Keratinocyte (primary cell): ENCODE data around the gene KLLN. TPM values are rescaled to one million over a fixed set of nuclear protein-coding genes. Genes with fewer than 3 reads are reported as not detected.

Experiments used
- DNase-seq: peaks from one replicate; pipeline ENCODE4 v3.0.0-alpha.2; 2011; ENCODE audit warnings: low read depth, missing footprints, low spot score
- FAIRE-seq: peaks from 2 replicates; lab custom pipeline; 2011; peaks lifted over from hg19 to GRCh38; lab: Jason Lieb, UNC
- H2AFZ ChIP-seq: 2 replicates; pipeline ENCODE4 v1.6.0; 2012; ENCODE audit warnings: low read length, control low read depth, inconsistent platforms; ENCODE audit not compliant: control insufficient read depth
- H3K27ac ChIP-seq: 2 replicates; pipeline ENCODE4 v1.5.1; 2011; ENCODE audit warnings: low read length; ENCODE audit not compliant: control insufficient read depth, insufficient read depth
- H3K27me3 ChIP-seq: 3 replicates; pipeline ENCODE4 v1.6.0; 2011; ENCODE audit warnings: low read length; ENCODE audit not compliant: control insufficient read depth, insufficient read depth; ENCODE audit errors: extremely low read depth
- H3K36me3 ChIP-seq, 2 experiments: 2 replicates in 1 of 2; 3 replicates in 1 of 2; pipeline ENCODE4 v1.5.1; 2011; ENCODE audit warnings: low read length in 2 of 2, mild to moderate bottlenecking in 1 of 2; ENCODE audit not compliant: control insufficient read depth in 2 of 2, insufficient read depth in 2 of 2; ENCODE audit errors: extremely low read depth in 1 of 2
- H3K4me1 ChIP-seq: 3 replicates; pipeline ENCODE4 v1.5.1; 2011; ENCODE audit warnings: low read length; ENCODE audit not compliant: control insufficient read depth, insufficient read depth; ENCODE audit errors: extremely low read depth
- H3K4me2 ChIP-seq: 3 replicates; pipeline ENCODE4 v1.6.0; 2011; ENCODE audit warnings: low read depth, low read length; ENCODE audit not compliant: control insufficient read depth, insufficient read depth; ENCODE audit errors: extremely low read depth
- H3K4me3 ChIP-seq, 3 experiments: fragments of 200-600 bp in 1 of 3; sonication (generic) in 1 of 3; 2 replicates in 2 of 3; 3 replicates in 1 of 3; pipeline ENCODE4 v1.5.1; 2011 to 2016; ENCODE audit warnings: low read length in 3 of 3, mild to moderate bottlenecking in 3 of 3, control low read depth in 2 of 3, inconsistent platforms in 1 of 3, low read depth in 1 of 3, mixed read lengths in 1 of 3, mixed run types in 1 of 3, moderate library complexity in 1 of 3; ENCODE audit not compliant: control insufficient read depth in 2 of 3, insufficient read depth in 2 of 3; ENCODE audit errors: extremely low read depth in 1 of 3
- H3K79me2 ChIP-seq: 2 replicates; pipeline ENCODE4 v1.6.0; 2012; ENCODE audit warnings: low read length; ENCODE audit not compliant: control insufficient read depth, insufficient read depth
- H3K9ac ChIP-seq: 3 replicates; pipeline ENCODE4 v1.6.0; 2011; ENCODE audit warnings: low read length; ENCODE audit not compliant: control insufficient read depth, insufficient read depth; ENCODE audit errors: extremely low read depth
- H3K9me1 ChIP-seq: 3 replicates; pipeline ENCODE4 v1.6.0; 2011; ENCODE audit warnings: low read length; ENCODE audit not compliant: control insufficient read depth, insufficient read depth; ENCODE audit errors: extremely low read depth
- H3K9me3 ChIP-seq: 2 replicates; pipeline ENCODE4 v1.5.1; 2012; ENCODE audit warnings: low read depth, low read length; ENCODE audit not compliant: control insufficient read depth
- H4K20me1 ChIP-seq: 3 replicates; pipeline ENCODE4 v1.6.0; 2011; ENCODE audit warnings: low read length; ENCODE audit not compliant: control insufficient read depth, insufficient read depth; ENCODE audit errors: extremely low read depth
- CTCF ChIP-seq, 3 experiments: IDR thresholded peaks in 1 of 3; conservative IDR thresholded peaks in 1 of 3; optimal IDR thresholded peaks in 1 of 3; 2 replicates in 2 of 3; 3 replicates in 1 of 3; pipeline versions ENCODE3 to v1.5.1; 2011; ENCODE audit warnings: low read length in 3 of 3, mild to moderate bottlenecking in 3 of 3, moderate library complexity in 2 of 3, control low read depth in 1 of 3, inconsistent platforms in 1 of 3; ENCODE audit not compliant: insufficient read depth in 2 of 3; ENCODE audit errors: extremely low read depth in 1 of 3
- EZH2 ChIP-seq: IDR thresholded peaks from one replicate; pipeline ENCODE4 v1.6.1; 2012; ENCODE audit warnings: inconsistent platforms, mild to moderate bottlenecking, low read length, moderate library complexity
- dilution Hi-C: fragments of 300-500 bp; cut with MboI; formaldehyde crosslinking; loops from one replicate; pipeline ENCODE4 v1.7.0; 2020; ENCODE audit warnings: low sequenced_read_pairs; ENCODE audit not compliant: extremely low pct_ligation_motif_present
- polyA plus RNA-seq, 5 experiments: library from polyadenylated mRNA; depleted of rRNA in 3 of 5; stranded (reverse) in 3 of 5; stranded (forward) in 1 of 5; unstranded in 1 of 5; fragments of >200 nt; gene quantifications; 1 replicate in 1 of 5; 2 replicates in 3 of 5; 3 replicates in 1 of 5; pipeline versions ENCODE4 v1.2.1 to v1.2.3, GENCODE V29; 2011 to 2012; ENCODE audit warnings: missing spikeins in 2 of 5, low read depth in 1 of 5, low replicate concordance in 1 of 5

KLLN gene
- polyA plus RNA-seq, 1 donor (not counting 4 experiments of a cell fraction or from before 2014, with no cell fraction given): 0.16 TPM

GRCh38 chr10:87826653-87827052 is 36.7 kb downstream of the KLLN start:
- no peaks in the 10 kb centered on the region for H3K79me2 ChIP-seq
- no peak overlapping the region for H3K4me3 ChIP-seq
- H3K4me1 ChIP-seq: no peaks in the 10 kb centered on the region
- TF ChIP-seq CTCF (optimal IDR thresholded peaks at IDR 0.05 in 1 of 3, IDR thresholded peaks at IDR 0.05 in 1 of 3, conservative IDR thresholded peaks at IDR 0.05 in 1 of 3; ENCODE audit: extremely low read depth in 1 of 3, insufficient read depth in 2 of 3, low read length in 3 of 3) (no peak), EZH2 (no peak)
- no peaks in the 10 kb centered on the region for H3K9me3 ChIP-seq
- no peak overlapping the region for H3K4me2 ChIP-seq
- FAIRE-seq (no peak), DNase-seq (no peak)
- H3K27ac ChIP-seq: no peak overlapping the region
- H3K9me1 ChIP-seq: no peaks in the 10 kb centered on the region
- no peaks in the 10 kb centered on the region for H4K20me1 ChIP-seq
- H3K9ac ChIP-seq: no peak overlapping the region
- no peak overlapping the region for H2AFZ ChIP-seq
- dilution Hi-C loops: no loop called here
- H3K36me3 ChIP-seq: no peaks in the 10 kb centered on the region
- no peaks in the 10 kb centered on the region for H3K27me3 ChIP-seq

- TF ChIP-seq CTCF (optimal IDR thresholded peaks at IDR 0.05 in 1 of 3, IDR thresholded peaks at IDR 0.05 in 1 of 3, conservative IDR thresholded peaks at IDR 0.05 in 1 of 3; ENCODE audit: extremely low read depth in 1 of 3, insufficient read depth in 2 of 3, low read length in 3 of 3) (no peak), EZH2 (no peak)
- Histone ChIP-seq H4K20me1 (no peaks in the 10 kb centered on the region), H3K36me3 (no peaks in the 10 kb centered on the region), H3K79me2 (peaks cover 37% of the 10 kb centered on the region), H3K27me3 (no peaks in the 10 kb centered on the region), H3K9me1 (peaks cover 3% of the 10 kb centered on the region), H3K9me3 (no peaks in the 10 kb centered on the region), H3K27ac (no peak overlapping the region), H3K9ac (no peak overlapping the region), H3K4me2 (no peak overlapping the region), H2AFZ (no peak overlapping the region), H3K4me3 (no peak overlapping the region), H3K4me1 (peaks cover 23% of the 10 kb centered on the region)
- dilution Hi-C loops: no loop called here
- DNase-seq (no peak), FAIRE-seq (no peak)
Observed at GRCh38 chr10:87819289-87819585, 44.1 kb downstream of the KLLN start.
